ENCODE data around the gene TTLL4. TPM values are rescaled to one million over a fixed set of nuclear protein-coding genes. Genes with fewer than 3 reads are reported as not detected.

The TTLL4 gene
- total and polyA plus RNA-seq, 10 donors, result 6.2 to 40.5 (median 19.6) TPM

DNA sequence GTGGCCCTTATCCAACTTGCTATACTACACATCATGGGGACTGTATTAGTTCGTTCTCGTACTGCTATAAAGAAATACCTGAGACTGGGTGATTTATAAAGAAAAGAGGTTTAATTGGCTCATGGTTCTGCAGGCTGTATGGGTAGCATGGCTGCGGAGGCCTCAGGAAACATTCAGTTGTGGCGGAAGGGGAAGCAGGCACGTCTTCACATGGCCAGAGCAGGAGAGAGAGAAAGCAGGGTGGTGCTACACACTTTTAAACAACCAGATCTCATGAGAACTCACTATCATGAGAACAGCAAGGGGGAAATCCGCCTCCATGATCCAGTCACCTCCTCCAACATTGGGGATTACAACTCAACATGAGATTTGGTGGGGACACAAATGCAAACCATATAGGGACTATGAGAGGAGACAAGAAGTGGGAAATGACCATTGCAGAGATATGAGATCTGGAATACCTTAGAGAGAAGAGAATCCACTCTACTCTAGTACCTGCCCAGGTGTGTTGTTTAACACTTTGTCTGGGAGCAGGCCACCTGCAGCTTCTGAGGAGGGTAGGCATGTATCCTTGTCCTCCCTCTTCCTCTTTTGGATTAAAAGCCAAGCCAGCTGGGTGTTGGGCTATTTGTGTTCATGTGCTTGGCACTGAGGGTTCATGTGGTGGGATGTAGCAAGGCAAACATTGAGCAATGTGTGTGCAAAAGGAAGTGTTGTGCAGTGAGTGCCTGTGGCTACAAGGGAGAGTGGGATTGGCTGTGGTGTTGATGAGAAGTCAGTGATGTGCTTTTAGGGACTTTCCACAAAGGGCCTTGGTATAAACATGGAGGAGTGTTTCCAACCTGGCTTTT lies 22.8 kb downstream of the TTLL4 start:
- peak overlapping the region in 1 of 8 donors; percentile 27 for H3K4me3 ChIP-seq
- no peak for DNase-seq
- peaks cover 0 to 47% (median 24%) of the 10 kb centered on the region in 6 donors for H3K4me1 ChIP-seq
- no peaks in the 10 kb centered on the region for H3K9me3 ChIP-seq
- 57 to 91% (median 74%) methylated on average over 6 of the region's 6 CpGs for WGBS, 5 donors
- H3K36me3 ChIP-seq, result peaks cover 0 to 32% (median 11%) of the 10 kb centered on the region in 6 donors
- TF ChIP-seq POLR2A (IDR thresholded peaks at IDR 0.05), result no peak
- TF ChIP-seq CTCF (IDR thresholded peaks at IDR 0.05 in 8 of 11, conservative IDR thresholded peaks at IDR 0.05 in 3 of 11), result no peak
- TF ChIP-seq POLR2AphosphoS5 (IDR thresholded peaks at IDR 0.05), result peak in 1 of 3 donors; percentile 87
- intact Hi-C loops (cut with DNase I; ENCODE audit: low total_unique reads), result no loop called here
- peak overlapping the region in 7 of 8 donors; percentile 22 to 88 (median 58) for H3K27ac ChIP-seq
- H3K27me3 ChIP-seq (replicated peaks in 1 of 7), result no peaks in the 10 kb centered on the region

DNA sequence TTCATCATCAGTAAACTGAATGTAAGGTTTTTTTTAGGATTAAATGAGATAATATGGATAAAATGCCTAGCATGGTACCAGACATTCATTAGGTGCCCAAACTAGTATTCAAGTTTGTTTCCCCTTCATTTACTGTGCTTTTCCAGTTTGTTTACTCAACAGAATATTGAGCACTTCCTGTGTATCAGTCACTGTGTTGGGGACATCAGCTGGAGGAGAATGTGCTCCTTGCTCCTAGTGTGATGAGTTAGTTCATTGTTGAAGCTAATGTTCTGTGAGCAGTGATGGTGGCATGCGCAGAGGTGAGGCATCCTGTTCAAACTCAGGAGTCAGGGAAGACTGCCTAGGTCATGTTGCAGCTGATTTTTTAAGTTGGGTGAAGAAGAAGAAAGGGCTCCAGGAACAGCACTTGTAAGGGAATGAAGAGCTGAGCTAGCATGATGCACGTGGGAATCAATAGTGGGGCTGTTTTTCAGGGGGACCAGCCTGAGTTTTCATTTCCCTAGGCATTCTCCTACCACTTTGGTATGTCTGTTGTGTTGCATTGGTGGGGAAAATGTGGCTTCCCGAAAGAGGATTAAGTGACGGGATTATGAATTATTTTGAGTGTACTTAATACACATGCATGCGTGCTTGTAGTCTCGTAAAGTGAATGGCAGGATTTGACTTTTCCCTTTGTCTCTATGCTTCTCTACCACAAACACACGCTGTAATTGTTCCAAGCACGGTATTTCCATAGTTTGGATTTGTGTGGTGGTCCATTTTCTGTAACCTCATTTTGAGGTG lies 23.7 kb downstream of the TTLL4 start:
- Histone ChIP-seq H3K27ac (peak overlapping the region in 7 of 8 donors; percentile 18 to 88 (median 58)), H3K9me3 (no peaks in the 10 kb centered on the region), H3K36me3 (peaks cover 0 to 36% (median 20%) of the 10 kb centered on the region in 6 donors), H3K4me1 (peaks cover 0 to 45% (median 24%) of the 10 kb centered on the region in 6 donors), H3K27me3 (replicated peaks in 1 of 7) (no peaks in the 10 kb centered on the region), H3K4me3 (peak overlapping the region in 1 of 8 donors; percentile 27)
- DNase-seq, result no peak
- intact Hi-C loops (cut with DNase I; ENCODE audit: low total_unique reads), result no loop called here
- TF ChIP-seq POLR2AphosphoS5 (IDR thresholded peaks at IDR 0.05) (no peak), POLR2A (IDR thresholded peaks at IDR 0.05) (no peak), CTCF (IDR thresholded peaks at IDR 0.05 in 8 of 11, conservative IDR thresholded peaks at IDR 0.05 in 3 of 11) (no peak)
- 92 to 99% (median 95%) methylated on average over 8 of the region's 8 CpGs for WGBS, 5 donors

GRCh38 chr2:218736531-218736930 lies 25.9 kb downstream of the TTLL4 start:
- Histone ChIP-seq H3K27me3 (replicated peaks in 1 of 7) (no peaks in the 10 kb centered on the region), H3K4me1 (peaks cover 0 to 34% (median 22%) of the 10 kb centered on the region in 6 donors), H3K36me3 (peaks cover 0 to 57% (median 32%) of the 10 kb centered on the region in 6 donors), H3K27ac (no peak overlapping the region), H3K9me3 (no peaks in the 10 kb centered on the region), H3K4me3 (no peak overlapping the region)
- 82 to 92% (median 91%) methylated on average over 2 of the region's 2 CpGs for WGBS, 5 donors
- no peak for DNase-seq
- TF ChIP-seq CTCF (IDR thresholded peaks at IDR 0.05 in 8 of 11, conservative IDR thresholded peaks at IDR 0.05 in 3 of 11) (no peak), POLR2AphosphoS5 (IDR thresholded peaks at IDR 0.05) (no peak), POLR2A (IDR thresholded peaks at IDR 0.05) (no peak)
- intact Hi-C loops (cut with DNase I; ENCODE audit: low total_unique reads), result no loop called here
